ENCODE measurements around the gene IRAK2.

- TF ChIP-seq POLR2A (IDR thresholded peaks at IDR 0.05) = no peak
- TF ChIP-seq CTCF (IDR thresholded peaks at IDR 0.05) = no peak
These were observed 3.8 kb upstream of the IRAK2 start for GRCh38 chr3:10160925-10161324.

Measured in uterus (tissue), 2 donors.